ENCODE measurements around the gene SH2D3C.
A peak's percentile ranks its signal among the peaks of the same experiment; 100 is the strongest.

- no peak for TF ChIP-seq EZH2 (optimal IDR thresholded peaks at IDR 0.05; ENCODE audit: low read depth, low read length)
- peak; percentile 25; the same call in 1 of the 2 replicates for TF ChIP-seq CTCF (IDR thresholded peaks at IDR 0.05; ENCODE audit: low read length)
Measured at GRCh38 chr9:127707766-127708165, 70.7 kb downstream of the SH2D3C start.
